Renal cortical epithelial cell (primary cell): ENCODE measurements around the gene HES3. TPM values are rescaled to one million over a fixed set of nuclear protein-coding genes. Genes with fewer than 3 reads are reported as not detected.
"Not testable (repeated sequence)": the region's sequence is repeated elsewhere in the genome, so short reads cannot be mapped to it uniquely, and the experiment has no call there.

ENCODE experiments used
- DNase-seq: peaks from one replicate; pipeline ENCODE4 v3.0.0-alpha.2; 2011; ENCODE audit warnings: low read depth
- total RNA-seq: library from RNA; depleted of rRNA; stranded (reverse); fragments of >200 nt; gene quantifications from 2 replicates; pipeline ENCODE4 v1.2.3, GENCODE V29; 2014

Gene HES3
- total RNA-seq, 1 donor from 2014 or later: not detected

GRCh38 chr1:6219641-6220040 lies 24.3 kb upstream of the HES3 start:
- not testable (repeated sequence) for DNase-seq

- DNase-seq: peak; percentile 70
Measured at GRCh38 chr1:6220236-6220635, 23.7 kb upstream of the HES3 start.

- no peak for DNase-seq
Measured at GRCh38 chr1:6221210-6221784, 22.7 kb upstream of the HES3 start.

GRCh38 chr1:6222636-6223035 lies 21.3 kb upstream of the HES3 start:
- no peak for DNase-seq

GRCh38 chr1:6223617-6224016 lies 20.4 kb upstream of the HES3 start:
- DNase-seq: no peak

GRCh38 chr1:6224718-6225117 lies 19.3 kb upstream of the HES3 start:
- DNase-seq: peak; percentile 51

GRCh38 chr1:6225651-6226050 lies 18.3 kb upstream of the HES3 start:
- DNase-seq: no peak

GRCh38 chr1:6233376-6233775 lies 10.6 kb upstream of the HES3 start:
- no peak for DNase-seq

- peak; percentile 13 for DNase-seq
Measured at GRCh38 chr1:6234502-6235295, 9.3 kb upstream of the HES3 start.

GRCh38 chr1:6235296-6235677 lies 8.7 kb upstream of the HES3 start:
- no peak for DNase-seq

- DNase-seq: no peak
Measured at GRCh38 chr1:6237093-6237492, 6.9 kb upstream of the HES3 start.

GRCh38 chr1:6239213-6239752 lies 4.7 kb upstream of the HES3 start:
- no peak for DNase-seq

GRCh38 chr1:6239950-6240768 lies 3.8 kb upstream of the HES3 start:
- peak; percentile 38 for DNase-seq

- DNase-seq: no peak
Measured at GRCh38 chr1:6241107-6241886, 2.7 kb upstream of the HES3 start.

- DNase-seq: no peak
Measured at GRCh38 chr1:6241887-6242740, 1.9 kb upstream of the HES3 start.

GRCh38 chr1:6243053-6243834 lies 735 bp upstream of the HES3 start:
- no peak for DNase-seq

- no peak for DNase-seq
Measured at GRCh38 chr1:6244401-6245049, 546 bp downstream of the HES3 start.

- DNase-seq: peak; percentile 25
Measured at GRCh38 chr1:6245086-6245868, 1.3 kb downstream of the HES3 start.
